Prostate gland (tissue), 2 donors: Measurements from ENCODE around the gene LNPEP. TPM values are rescaled to one million over a fixed set of nuclear protein-coding genes. Genes with fewer than 3 reads are reported as not detected.
"Not testable (repeated sequence)": the region's sequence is repeated elsewhere in the genome, so short reads cannot be mapped to it uniquely, and the experiment has no call there.

Experiments used
- DNase-seq: peaks from one replicate; pipeline ENCODE4 v3.0.0-alpha.2; 2019; ENCODE audit warnings: low spot score
- H3K27ac ChIP-seq, 2 donors: fragments of 200-600 bp; sonication (generic); 2 replicates each; pipeline ENCODE4 v1.5.1; 2017 to 2019
- H3K27me3 ChIP-seq: fragments of 200-600 bp; sonication (generic); replicated peaks from 2 replicates; pipeline ENCODE4 v1.5.1; 2019; ENCODE audit not compliant: insufficient read depth
- H3K36me3 ChIP-seq, 2 donors: fragments of 200-600 bp; sonication (generic); 1 replicate in 1 of 2; 2 replicates in 1 of 2; pipeline versions ENCODE4 v1.5.1 to v1.8.1; 2017 to 2019
- H3K4me1 ChIP-seq: fragments of 200-600 bp; sonication (generic); replicated peaks from 2 replicates; pipeline ENCODE4 v1.5.1; 2019
- H3K4me3 ChIP-seq, 2 donors: fragments of 200-600 bp; sonication (generic); 2 replicates each; pipeline ENCODE4 v1.5.1; 2017 to 2019
- H3K9me3 ChIP-seq: fragments of 200-600 bp; sonication (generic); 2 replicates; pipeline ENCODE4 v1.5.1; 2017
- POLR2A ChIP-seq: fragments of 450-650 bp; IDR thresholded peaks from one replicate; pipeline ENCODE4 v1.6.1; 2016; ENCODE audit warnings: antibody characterized with exemption, mild to moderate bottlenecking
- POLR2AphosphoS5 ChIP-seq: sonication (generic); formaldehyde crosslinking; IDR thresholded peaks from one replicate; pipeline ENCODE4 v1.6.1; 2017; ENCODE audit warnings: antibody characterized with exemption
- WGBS: methylation state at CpG from one replicate; pipeline ENCODE4 v1.1.5; 2018; 5-methylcytosine and 5-hydroxymethylcytosine counted together
- intact Hi-C: fragments of 100-400 bp; cut with DNase I; formaldehyde crosslinking; loops from one replicate; pipeline ENCODE4 v1.14.2; 2022
- small RNA-seq, 2 donors: library from RNA; depleted of rRNA; stranded (forward); fragments of <200 nt; gene quantifications; one replicate each; pipeline ENCODE3, GENCODE V24; 2016
- total RNA-seq, 2 donors: library from RNA; depleted of rRNA; stranded (reverse); fragments of >200 nt; gene quantifications; one replicate each; pipeline ENCODE4 v1.1.0, GENCODE V29; 2016
- TF ChIP-seq, protein P1 (sequence below), 4 experiments: fragments of 200-600 bp in 2 of 4; fragments of 450-650 bp in 2 of 4; sonication (generic) in 2 of 4; IDR thresholded peaks; 1 replicate in 3 of 4; 2 replicates in 1 of 4; pipeline ENCODE4 v1.5.1; 2016 to 2019; ENCODE audit warnings: antibody characterized with exemption in 4 of 4, mild to moderate bottlenecking in 2 of 4, moderate library complexity in 2 of 4

LNPEP gene
- total RNA-seq, 2 donors from 2014 or later, result 38.5 to 43.9 TPM

DNA sequence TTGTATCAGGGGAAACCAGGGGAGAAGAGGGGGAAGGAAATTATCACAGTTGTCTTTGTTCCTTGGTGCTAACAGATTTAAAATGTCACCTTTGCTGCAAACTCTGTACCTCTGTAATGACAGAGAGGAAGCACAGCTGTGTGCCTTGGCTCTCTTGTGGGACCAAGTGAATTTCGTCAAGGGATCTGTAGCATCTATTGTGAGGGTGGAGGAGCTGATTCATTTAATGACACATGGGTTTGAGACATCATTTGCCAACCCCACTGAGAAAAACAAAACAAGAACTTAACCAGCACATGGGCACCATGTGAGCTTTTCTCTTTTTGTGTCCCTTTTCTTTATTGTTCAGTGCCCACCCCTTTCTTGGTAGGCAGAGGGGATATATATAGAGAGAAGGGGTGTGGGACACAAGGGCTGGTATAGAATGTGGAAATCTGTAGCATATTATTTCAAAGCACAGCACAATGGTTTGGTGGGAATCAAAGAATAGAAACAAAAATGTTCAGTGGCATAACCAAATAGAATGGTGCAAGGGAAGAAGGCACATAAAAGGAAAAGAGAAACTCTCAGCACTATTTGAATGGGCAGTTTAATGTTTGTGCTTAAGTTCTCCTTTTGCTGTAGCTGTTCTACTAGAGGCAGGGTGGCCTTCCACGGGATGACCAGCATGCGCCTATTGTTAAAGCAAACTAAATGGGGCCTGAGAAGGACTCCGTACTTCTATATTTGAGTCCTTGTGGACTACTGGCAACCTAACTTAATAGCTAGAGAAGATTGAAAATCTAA is 143.3 kb downstream of the LNPEP start:
- intact Hi-C loops, result no loop called here
- no peaks in the 10 kb centered on the region for H3K36me3 ChIP-seq
- 81% methylated on average over 4 of the region's 4 CpGs for WGBS

DNA sequence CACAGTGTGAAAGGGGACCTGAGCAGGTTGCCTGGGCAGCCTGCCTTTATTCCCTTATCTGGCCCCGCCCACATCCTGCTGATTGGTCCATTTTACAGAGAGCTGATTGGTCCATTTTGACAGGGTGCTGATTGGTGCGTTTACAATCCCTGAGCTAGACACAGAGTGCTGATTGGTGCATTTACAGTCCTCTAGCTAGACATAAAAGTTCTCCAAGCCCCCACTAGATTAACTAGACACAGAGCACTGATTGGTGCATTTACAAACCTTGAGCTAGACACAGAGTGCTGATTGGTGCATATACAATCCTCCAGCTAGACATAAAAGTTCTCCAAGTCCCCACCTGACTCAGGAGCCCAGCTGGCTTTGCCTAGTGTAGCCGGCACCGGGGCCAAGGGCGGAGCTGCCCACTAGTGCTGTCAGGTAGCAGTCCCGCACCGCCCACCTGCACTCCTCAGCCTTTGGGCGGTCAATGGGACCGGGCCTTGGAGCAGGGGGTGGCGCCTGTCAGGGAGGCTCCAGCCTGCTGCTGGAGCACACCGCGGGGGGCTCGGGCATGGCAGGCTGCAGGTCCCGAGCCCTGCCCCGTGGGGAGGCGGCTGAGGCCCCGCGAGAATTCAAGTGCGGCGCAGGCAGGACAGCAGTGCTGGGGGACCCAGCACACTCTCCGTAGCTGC is 149.0 kb downstream of the LNPEP start:
- WGBS, result 93% methylated on average over 15 of the region's 21 CpGs
- H3K27ac ChIP-seq, H3K4me1 ChIP-seq, H3K4me3 ChIP-seq, H3K27me3 ChIP-seq, H3K36me3 ChIP-seq, intact Hi-C loops, DNase-seq, H3K9me3 ChIP-seq: not testable (repeated sequence)

More for the DNA sequence above, 143.3 kb downstream of the LNPEP start:
- Histone ChIP-seq H3K27me3 (no peaks in the 10 kb centered on the region), H3K4me1 (no peaks in the 10 kb centered on the region), H3K27ac (no peak overlapping the region), H3K4me3 (no peak overlapping the region), H3K9me3 (no peaks in the 10 kb centered on the region)
- TF ChIP-seq POLR2AphosphoS5, result no peak
- no peak for DNase-seq

DNA sequence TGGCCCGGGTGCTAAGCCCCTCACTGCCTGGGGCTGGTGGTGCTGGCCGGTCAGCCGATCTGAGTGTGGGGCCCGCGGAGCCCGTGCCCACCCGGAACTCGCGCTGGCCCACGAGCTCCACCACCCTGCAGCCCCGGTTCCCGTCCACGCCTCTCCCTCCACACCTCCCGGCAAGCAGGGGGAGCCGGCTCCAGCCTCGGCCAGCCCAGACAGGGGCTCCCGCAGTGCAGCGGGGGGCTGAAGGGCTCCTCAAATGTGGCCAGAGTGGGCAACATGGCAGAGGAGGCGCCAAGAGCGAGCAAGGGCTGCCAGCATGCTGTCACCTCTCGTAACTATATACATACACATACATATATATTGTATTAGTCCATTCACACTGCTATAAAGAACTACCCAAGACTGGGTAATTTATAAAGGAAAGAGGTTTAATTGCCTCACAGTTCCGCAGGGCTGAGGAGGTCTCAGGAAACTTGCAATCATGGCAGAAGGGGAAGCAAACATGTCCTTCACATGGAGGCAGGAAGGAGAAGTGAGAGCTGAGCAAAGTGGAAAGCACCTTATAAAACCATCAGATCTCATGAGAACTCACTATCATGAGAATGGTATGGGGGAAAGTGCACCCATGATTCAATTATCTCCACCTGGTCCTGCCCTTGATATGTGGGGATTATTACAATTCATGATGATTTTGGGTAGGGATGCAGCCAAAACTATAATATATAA is 149.7 kb downstream of the LNPEP start:
- H3K4me3 ChIP-seq, result no peak overlapping the region
- WGBS, result 99% methylated on average over 13 of the region's 22 CpGs
- DNase-seq, result no peak
- no peaks in the 10 kb centered on the region for H3K9me3 ChIP-seq
- H3K4me1 ChIP-seq, result no peaks in the 10 kb centered on the region
- TF ChIP-seq, protein P1, sequence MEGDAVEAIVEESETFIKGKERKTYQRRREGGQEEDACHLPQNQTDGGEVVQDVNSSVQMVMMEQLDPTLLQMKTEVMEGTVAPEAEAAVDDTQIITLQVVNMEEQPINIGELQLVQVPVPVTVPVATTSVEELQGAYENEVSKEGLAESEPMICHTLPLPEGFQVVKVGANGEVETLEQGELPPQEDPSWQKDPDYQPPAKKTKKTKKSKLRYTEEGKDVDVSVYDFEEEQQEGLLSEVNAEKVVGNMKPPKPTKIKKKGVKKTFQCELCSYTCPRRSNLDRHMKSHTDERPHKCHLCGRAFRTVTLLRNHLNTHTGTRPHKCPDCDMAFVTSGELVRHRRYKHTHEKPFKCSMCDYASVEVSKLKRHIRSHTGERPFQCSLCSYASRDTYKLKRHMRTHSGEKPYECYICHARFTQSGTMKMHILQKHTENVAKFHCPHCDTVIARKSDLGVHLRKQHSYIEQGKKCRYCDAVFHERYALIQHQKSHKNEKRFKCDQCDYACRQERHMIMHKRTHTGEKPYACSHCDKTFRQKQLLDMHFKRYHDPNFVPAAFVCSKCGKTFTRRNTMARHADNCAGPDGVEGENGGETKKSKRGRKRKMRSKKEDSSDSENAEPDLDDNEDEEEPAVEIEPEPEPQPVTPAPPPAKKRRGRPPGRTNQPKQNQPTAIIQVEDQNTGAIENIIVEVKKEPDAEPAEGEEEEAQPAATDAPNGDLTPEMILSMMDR (IDR thresholded peaks at IDR 0.05), result no peak
- TF ChIP-seq POLR2A (no peak), POLR2AphosphoS5 (no peak)
- H3K36me3 ChIP-seq, result no peaks in the 10 kb centered on the region
- intact Hi-C loops, result no loop called here
- no peaks in the 10 kb centered on the region for H3K27me3 ChIP-seq
- H3K27ac ChIP-seq, result no peak overlapping the region

Small RNA genes within 50 kb of the gene (small RNA-seq; reads per million reads assigned to genes)
- 0 reads per million in 2 donors for gene RF00019

Other genes starting within 250 kb of the LNPEP start
- gene ERAP1, start 128.1 kb upstream of the LNPEP start, total RNA-seq, result 10 to 100 TPM; 28.1 to 31.7 TPM
- 10 to 100 TPM in 1 of 2 donors, 1 to 10 TPM in 1; 7.7 to 19.0 TPM for gene ERAP2, start 59.6 kb upstream of the LNPEP start, total RNA-seq
- 1 to 10 TPM in 1 of 2 donors, under 1 TPM in 1; 0.97 to 1.0 TPM for gene LIX1, start 206.5 kb downstream of the LNPEP start, total RNA-seq
- 10 to 100 TPM; 16.2 to 20.5 TPM for gene RIOK2, start 247.2 kb downstream of the LNPEP start, total RNA-seq